ENCODE results near the gene DEFB114.

DNA sequence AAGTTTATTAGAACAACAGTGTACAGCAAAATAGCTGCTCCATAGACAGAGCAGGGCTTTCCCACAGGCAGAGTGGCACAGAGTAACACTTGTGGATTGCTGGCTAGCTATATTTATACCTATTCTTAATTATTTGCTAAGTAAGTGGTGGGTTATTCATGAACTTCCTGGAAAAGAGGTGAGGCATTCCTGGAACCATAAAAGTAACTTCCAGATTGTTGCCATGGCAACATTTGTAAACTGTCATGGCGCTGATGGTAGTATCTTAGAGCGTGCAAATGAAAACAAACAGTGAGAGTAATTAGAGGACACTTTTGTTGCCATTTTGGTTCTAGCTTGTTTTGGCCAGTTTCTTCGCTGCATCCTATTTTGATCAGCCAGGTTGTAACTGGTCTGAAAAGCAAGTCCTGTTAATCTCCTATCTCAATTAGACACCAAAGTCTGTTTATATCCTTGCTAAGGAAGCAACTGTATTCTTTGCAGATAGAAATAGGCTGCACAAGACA lies 23.9 kb downstream of the DEFB114 start:
- TF ChIP-seq, protein P1, sequence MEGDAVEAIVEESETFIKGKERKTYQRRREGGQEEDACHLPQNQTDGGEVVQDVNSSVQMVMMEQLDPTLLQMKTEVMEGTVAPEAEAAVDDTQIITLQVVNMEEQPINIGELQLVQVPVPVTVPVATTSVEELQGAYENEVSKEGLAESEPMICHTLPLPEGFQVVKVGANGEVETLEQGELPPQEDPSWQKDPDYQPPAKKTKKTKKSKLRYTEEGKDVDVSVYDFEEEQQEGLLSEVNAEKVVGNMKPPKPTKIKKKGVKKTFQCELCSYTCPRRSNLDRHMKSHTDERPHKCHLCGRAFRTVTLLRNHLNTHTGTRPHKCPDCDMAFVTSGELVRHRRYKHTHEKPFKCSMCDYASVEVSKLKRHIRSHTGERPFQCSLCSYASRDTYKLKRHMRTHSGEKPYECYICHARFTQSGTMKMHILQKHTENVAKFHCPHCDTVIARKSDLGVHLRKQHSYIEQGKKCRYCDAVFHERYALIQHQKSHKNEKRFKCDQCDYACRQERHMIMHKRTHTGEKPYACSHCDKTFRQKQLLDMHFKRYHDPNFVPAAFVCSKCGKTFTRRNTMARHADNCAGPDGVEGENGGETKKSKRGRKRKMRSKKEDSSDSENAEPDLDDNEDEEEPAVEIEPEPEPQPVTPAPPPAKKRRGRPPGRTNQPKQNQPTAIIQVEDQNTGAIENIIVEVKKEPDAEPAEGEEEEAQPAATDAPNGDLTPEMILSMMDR (IDR thresholded peaks at IDR 0.05): no peak
- TF ChIP-seq ZFX (IDR thresholded peaks at IDR 0.05; ENCODE audit: borderline replicate concordance): no peak
